T follicular helper cell (primary cell): ENCODE results near the gene MSANTD2.
A peak's percentile ranks its signal among the peaks of the same experiment; 100 is the strongest.
"Not testable (repeated sequence)": the region's sequence is repeated elsewhere in the genome, so short reads cannot be mapped to it uniquely, and the experiment has no call there.

Experiments
- DNase-seq: peaks from one replicate; pipeline ENCODE4 v3.0.0-alpha.2; 2020; ENCODE audit warnings: low read depth

The MSANTD2 gene

GRCh38 chr11:124770959-124771358 lies 29.2 kb downstream of the MSANTD2 start:
- DNase-seq: not testable (repeated sequence)

DNA sequence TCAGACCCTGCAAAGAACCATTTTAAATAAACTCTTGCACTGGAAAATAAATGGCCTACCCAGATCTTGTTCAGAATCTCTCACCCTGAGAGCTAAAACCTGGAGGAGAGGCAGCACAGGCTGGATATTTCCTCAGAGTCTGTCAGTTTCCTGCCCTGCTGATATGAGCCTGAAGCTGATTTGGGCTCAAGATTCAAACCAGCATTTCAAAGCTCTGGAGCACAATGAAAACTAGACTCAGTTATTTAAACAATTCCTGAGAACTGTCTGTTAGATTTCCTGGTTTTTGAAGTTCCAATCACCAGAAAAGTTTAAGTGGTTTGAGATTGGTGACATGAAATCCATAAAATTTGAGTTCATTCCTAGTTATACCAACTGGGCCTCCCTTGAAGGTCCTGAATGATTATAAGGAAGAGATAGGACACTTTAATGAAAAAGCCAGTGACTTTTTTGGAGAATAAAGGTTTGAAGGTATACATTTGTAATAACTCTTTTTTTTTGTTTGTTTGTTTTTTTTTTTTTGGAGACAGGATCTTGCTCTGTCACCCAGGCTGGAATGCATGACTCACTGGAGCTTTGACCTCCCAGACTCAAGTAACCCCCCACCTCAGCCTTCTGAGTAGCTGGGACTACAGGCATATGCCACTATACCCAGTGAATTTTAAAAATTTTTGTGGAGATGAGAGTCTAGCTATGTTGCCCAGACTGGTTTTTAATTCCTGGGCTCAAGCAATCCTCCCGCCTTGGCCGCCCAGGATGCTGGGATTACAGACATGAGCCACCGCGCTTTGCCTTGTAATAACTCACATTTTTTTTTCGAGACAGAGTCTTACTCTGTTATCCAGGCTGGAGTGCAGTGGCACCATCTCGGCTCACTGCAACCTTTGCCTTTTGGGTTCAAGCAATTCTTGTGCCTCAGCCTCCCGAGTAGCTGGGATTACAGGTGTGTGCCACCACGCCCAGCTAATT lies 30.1 kb downstream of the MSANTD2 start:
- DNase-seq: no peak

DNA sequence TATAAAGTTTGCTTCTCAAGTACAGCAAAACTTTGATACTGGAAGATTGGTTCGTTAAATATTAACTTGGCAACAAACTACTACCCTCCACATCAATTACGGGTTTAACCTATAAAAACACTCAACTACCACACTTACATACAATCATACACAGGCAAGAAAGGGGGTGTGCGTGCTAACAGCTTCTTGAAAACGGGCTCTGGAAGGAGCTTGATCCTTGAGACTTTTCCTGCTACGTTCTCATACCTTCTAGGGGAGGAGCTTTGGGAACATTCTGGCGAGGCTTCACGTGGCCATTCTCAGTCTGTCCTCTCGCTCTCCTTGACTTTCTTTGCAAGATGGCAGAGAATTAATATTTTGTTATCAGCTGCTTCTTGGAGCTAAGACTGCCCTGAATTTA lies 31.3 kb downstream of the MSANTD2 start:
- DNase-seq: no peak

DNA sequence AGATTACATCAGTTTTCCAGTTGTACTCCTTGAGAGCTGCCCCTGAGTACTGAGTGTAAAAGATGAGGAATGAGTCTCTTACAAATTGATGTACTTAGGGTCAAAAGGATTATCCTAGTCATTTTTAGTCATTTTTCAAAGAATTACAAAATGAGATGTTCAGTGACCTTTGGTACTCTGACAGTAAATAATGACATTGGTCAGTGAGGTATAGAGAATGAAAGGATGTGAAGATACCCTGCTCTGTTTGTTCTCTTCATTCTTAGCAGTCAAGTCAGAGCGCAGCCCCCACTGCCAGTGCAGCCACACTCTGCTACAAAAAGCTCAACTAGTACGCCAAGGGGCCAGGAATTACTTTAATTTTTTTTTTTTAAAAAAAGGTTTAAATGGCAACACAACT lies 34.0 kb downstream of the MSANTD2 start:
- no peak for DNase-seq

- peak; percentile 77 for DNase-seq
Measured at GRCh38 chr11:124763156-124763947, 36.9 kb downstream of the MSANTD2 start.

- no peak for DNase-seq
Measured at GRCh38 chr11:124762624-124763155, 37.5 kb downstream of the MSANTD2 start.

DNA sequence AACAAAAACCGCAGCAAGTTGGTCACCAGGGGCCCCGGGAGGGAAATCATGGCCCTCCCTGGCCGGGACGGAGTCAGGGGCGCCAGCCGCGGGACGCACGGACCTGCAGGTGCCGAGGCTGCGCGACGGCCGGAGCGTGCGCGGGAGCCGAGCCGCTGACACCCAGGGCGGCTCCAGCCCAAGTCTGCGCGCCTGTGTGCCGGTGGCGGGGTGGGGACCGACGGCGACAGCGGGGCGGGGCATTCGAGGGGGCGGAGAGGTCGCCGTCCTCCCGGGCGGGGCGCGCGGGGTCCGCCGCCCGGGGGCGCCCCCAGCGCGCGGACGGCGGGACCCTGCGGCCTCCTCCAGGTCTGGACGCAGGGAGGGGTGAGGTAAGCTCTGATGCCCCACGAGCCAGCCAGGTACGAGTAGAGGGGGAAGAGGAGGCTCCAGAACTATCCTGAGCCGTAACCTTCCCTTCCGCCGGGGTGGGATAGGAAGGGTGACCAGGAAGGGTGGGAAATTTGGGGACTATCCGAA lies 38.0 kb downstream of the MSANTD2 start, which contains the start of gene ESAM:
TSS of gene ESAM (minus strand) at position 186 of the 519 bp plus-strand sequence. CDS start at position 50, 136 bp downstream.
- peak; percentile 47 for DNase-seq

DNA sequence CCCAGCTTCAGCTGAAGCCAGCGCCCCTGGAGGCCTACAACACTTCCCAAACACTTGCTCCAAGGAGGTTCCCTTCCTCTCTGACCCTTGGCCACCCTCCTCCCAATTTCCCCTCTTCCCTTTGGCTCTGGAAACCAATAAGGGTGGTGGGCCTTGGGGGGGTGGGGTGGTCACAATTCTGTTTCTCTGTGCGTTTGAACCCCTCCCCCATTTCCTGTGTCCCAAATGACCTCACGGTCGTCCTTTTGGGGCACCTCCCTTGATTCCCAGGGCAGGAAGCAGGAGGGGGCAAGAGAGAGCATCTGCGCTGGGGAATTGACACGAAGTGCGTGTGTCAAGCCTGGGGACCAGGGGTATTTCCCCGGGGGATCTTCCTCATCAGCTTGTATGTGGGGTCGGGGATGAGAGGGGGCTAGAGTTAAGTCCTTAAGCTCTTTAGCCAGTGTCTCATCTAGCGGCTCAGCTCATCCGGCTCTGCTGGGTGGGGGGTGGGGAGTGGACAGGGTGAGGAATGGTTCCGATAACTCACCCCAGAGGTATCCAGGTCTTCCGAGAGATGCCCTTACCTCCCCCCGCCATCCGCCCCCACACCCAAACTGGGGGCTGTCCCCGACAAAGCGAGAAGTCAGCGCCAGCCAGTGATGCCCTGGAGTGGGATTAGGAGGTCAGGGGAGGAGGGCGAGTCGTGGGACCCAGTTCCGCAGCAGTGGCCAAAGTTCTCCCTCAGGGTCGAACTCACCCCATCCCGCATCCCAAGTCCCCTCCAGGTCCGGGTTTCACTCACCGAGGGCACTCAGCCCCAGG lies 38.7 kb downstream of the MSANTD2 start:
- no peak for DNase-seq

DNA sequence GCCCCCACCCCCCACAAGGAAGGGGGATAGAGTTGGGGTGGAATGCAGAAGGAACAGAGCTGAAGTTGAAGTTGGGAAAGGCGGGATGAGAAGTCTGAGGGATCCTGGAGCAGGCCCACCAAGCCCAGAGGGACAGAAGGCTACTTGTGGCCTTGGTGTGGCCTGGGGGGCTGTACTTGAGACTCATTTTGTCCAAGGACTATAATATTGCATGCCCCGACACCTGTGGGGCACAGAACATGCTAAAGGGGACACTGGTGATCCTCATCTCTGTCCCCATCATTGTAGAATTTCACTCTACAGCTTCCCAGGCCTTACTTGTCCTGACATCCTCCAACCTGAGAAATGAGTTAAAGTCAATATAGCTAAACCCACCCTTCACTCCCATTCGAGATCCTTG lies 39.4 kb downstream of the MSANTD2 start:
- no peak for DNase-seq

DNA sequence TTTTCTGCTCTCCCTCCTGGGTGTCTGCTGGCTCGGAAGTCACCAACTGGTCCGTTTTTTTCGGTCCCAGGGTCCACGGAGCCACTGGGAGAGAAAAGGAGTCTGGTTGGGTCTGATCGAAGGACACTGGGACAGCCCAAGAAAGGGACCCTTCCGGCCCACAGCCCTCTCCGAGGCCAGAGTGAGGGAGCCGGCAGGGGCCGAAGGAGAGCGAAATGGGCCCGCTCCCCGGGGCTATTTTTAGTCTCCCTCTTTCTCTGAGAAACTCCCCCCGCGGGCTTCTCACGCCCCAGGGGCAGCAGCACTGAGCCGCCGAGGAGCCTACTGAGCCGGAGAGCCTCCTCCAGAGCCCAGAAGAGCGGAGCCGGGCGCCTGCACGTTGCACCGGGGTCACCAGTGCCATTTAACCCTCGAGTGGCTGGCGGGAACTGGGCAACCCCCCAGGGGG lies 40.0 kb downstream of the MSANTD2 start:
- no peak for DNase-seq

DNA sequence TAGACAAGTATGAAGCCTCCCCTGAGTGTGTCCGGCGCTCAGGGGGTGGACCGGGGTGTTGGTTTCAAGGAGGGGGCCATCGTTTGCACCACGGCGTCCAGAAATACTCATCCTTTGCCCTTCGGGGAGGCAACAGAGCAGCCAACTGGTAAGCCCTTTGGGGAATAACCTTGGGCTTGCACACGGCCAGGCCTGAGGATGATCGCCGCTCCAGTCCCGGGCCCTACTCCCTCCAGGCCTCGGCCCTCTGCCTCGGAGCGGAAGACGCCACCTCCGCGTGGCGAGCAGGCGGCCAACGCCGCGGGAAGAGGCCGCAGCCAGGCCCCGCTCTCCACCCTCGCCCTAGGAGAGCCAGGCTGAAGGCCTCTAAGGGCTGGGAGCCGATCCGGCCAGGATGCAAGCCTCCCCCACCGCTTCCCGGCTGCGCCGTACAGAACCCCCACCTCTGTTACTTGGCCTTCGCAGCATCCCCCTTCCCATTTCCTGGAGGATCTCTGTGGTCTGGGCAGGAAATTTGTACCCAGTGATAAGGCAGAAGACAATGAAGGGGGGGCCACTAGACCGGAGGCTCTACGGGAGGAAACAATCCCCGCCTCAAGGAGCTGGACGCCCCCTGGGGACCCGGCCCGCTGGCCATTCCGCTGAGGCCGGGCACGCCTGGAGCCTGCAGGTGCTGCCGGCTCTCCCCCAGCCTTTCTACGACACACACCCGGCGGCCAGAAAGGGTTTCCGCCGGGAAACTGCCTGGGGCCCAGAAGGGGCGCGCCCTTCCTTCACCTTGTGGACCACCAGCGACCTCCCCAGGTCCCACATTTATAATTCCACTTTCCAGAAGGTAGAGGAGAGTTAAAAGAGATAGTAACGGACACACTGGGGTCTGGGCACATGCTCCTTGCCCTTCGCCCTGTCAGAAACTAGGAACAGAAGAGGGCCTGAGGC lies 40.7 kb downstream of the MSANTD2 start:
- DNase-seq: no peak

- peak; percentile 50 for DNase-seq
Measured at GRCh38 chr11:124758355-124759265, 41.6 kb downstream of the MSANTD2 start.

DNA sequence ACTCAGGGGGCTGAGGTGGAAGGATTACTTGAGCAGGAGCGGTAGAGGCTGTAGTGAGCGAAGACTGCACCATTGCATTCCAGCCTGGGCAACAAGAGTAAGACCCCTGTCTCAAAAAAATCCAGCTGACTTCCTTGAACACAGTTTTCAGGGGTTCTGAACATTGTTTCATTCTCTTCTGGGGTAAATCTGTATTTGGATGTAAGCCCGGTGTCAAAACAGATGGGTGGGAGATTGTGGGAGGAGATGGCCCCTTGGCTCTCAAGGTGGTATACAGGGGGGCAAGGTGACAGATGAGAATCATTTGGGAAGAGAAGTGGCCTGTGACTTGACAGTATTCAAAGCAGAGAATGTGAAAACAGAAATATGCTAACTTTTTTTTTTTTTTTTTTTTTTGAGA lies 42.9 kb downstream of the MSANTD2 start:
- no peak for DNase-seq

DNA sequence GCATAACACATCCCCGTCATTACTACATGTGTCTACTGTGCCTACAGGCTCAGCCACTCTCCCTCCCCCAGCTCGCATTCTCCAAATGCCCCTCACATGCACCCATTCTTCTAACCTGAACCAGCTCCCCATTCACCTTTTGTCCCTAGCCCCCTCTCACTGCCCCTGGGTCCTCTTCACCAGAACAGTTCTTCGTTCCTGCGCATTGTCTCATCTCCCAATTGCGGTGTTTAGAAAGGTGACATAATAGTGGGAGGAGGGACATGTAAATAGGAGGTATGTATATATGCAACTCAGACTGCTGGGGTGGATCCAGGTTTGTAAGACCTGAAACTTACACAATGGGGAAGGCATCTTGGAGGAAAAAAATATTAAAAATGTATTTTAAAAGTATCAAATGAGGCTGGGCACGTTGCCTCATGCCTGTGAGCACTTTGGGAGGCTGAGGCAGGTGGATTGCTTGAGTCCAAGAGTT lies 43.4 kb downstream of the MSANTD2 start:
- DNase-seq: no peak

- no peak for DNase-seq
Measured at GRCh38 chr11:124756033-124756752, 44.0 kb downstream of the MSANTD2 start.

GRCh38 chr11:124754710-124755109 lies 45.5 kb downstream of the MSANTD2 start:
- no peak for DNase-seq

- DNase-seq: no peak
Measured at GRCh38 chr11:124754309-124754708, 45.9 kb downstream of the MSANTD2 start.

DNA sequence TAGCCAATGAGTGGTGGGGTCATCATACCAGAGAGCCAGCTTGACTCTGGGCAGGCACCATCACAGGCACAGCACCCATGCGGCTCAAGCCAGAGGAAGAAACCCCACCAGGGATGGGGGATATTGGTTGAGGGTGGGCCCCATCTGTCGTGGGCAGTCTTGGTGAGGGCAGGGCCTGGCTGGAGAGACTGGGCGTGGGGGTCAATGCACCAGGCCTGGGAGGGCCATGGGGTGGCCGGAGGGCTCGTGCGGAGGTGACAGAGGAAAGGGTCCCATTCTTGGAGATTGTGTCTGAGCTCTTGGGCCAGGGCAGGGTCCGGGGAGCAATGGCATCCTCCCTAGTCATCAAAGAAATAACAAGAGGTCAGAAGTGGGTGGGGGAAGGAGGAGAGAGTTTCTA lies 46.6 kb downstream of the MSANTD2 start:
- DNase-seq: no peak
